Endodermal cell (in vitro differentiated cells): Measurements from ENCODE around the gene CYP2W1. TPM values are rescaled to one million over a fixed set of nuclear protein-coding genes. Genes with fewer than 3 reads are reported as not detected.

Source experiments
- DNase-seq: peaks from one replicate; pipeline ENCODE4 v3.0.0-alpha.2; 2017
- H3K27ac ChIP-seq: 2 replicates; pipeline ENCODE4 v1.5.1; 2013; ENCODE audit warnings: mild to moderate bottlenecking, low read depth, low read length, moderate library complexity
- H3K27me3 ChIP-seq: 2 replicates; pipeline ENCODE4 v1.6.1; 2013; ENCODE audit warnings: mild to moderate bottlenecking, low read length, moderate library complexity; ENCODE audit not compliant: insufficient read depth, control insufficient read depth, poor library complexity, severe bottlenecking
- H3K36me3 ChIP-seq: 2 replicates; pipeline ENCODE4 v1.7.0; 2013; ENCODE audit warnings: mild to moderate bottlenecking, low read length, moderate library complexity; ENCODE audit not compliant: control insufficient read depth, insufficient read depth
- H3K4me1 ChIP-seq: one replicate; pipeline ENCODE4 v1.7.0; 2013; ENCODE audit warnings: low read length; ENCODE audit not compliant: control insufficient read depth, insufficient read depth
- H3K4me3 ChIP-seq: 2 replicates; pipeline ENCODE4 v1.5.1; 2013; ENCODE audit warnings: mild to moderate bottlenecking, low read length, moderate library complexity
- H3K9ac ChIP-seq: 2 replicates; pipeline ENCODE4 v1.6.1; 2013; ENCODE audit warnings: mild to moderate bottlenecking, low read length, moderate library complexity; ENCODE audit not compliant: poor library complexity, severe bottlenecking; ENCODE audit errors: extremely low read depth
- H3K9me3 ChIP-seq: 2 replicates; pipeline ENCODE4 v1.6.1; 2013; ENCODE audit warnings: mild to moderate bottlenecking, low read length, moderate library complexity; ENCODE audit not compliant: control insufficient read depth
- H3K27ac Mint-ChIP-seq: 2 replicates; pipeline ENCODE4 v1.8.0; 2020; ENCODE audit warnings: mixed read lengths
- H3K27me3 Mint-ChIP-seq: 2 replicates; pipeline ENCODE4 v1.8.0; 2021; ENCODE audit warnings: mild to moderate bottlenecking, mixed read lengths; ENCODE audit not compliant: insufficient read depth
- H3K36me3 Mint-ChIP-seq: 2 replicates; pipeline ENCODE4 v1.8.0; 2020; ENCODE audit warnings: low read depth, mixed read lengths
- H3K4me1 Mint-ChIP-seq: 2 replicates; pipeline ENCODE4 v1.8.0; 2020; ENCODE audit warnings: mixed read lengths
- H3K4me3 Mint-ChIP-seq: 2 replicates; pipeline ENCODE4 v1.8.0; 2020; ENCODE audit warnings: mild to moderate bottlenecking, moderate library complexity, mixed read lengths
- H3K9me3 Mint-ChIP-seq: 2 replicates; pipeline ENCODE4 v1.8.0; 2020; ENCODE audit warnings: mild to moderate bottlenecking, mixed read lengths
- WGBS, 2 experiments: methylation state at CpG; one replicate each; pipeline versions ENCODE4 v1.1.5 to v1.1.7; 2013; ENCODE audit warnings: missing lambda C conversion rate in 2 of 2, mixed read lengths in 1 of 2; ENCODE audit not compliant: insufficient coverage in 1 of 2, insufficient read length in 1 of 2; 5-methylcytosine and 5-hydroxymethylcytosine counted together
- total RNA-seq, 2 donors: library from RNA; stranded (reverse); fragmentation: NEBNext Ultra II Directional in 1 of 2; extraction: Animal tissue kit (Norgen Biotek cat#: 25700) in 1 of 2; gene quantifications; 2 replicates in 1 of 2; 3 replicates in 1 of 2; pipeline ENCODE4 v1.2.1, GENCODE V29; 2021
- TF ChIP-seq, protein P1 (sequence below): fragments of 200-600 bp; sonication (generic); conservative IDR thresholded peaks from 2 replicates; pipeline ENCODE4 v1.5.0; 2021; ENCODE audit warnings: antibody characterized with exemption, mild to moderate bottlenecking

CYP2W1 gene
- total RNA-seq, 2 donors from 2014 or later: not detected

DNA sequence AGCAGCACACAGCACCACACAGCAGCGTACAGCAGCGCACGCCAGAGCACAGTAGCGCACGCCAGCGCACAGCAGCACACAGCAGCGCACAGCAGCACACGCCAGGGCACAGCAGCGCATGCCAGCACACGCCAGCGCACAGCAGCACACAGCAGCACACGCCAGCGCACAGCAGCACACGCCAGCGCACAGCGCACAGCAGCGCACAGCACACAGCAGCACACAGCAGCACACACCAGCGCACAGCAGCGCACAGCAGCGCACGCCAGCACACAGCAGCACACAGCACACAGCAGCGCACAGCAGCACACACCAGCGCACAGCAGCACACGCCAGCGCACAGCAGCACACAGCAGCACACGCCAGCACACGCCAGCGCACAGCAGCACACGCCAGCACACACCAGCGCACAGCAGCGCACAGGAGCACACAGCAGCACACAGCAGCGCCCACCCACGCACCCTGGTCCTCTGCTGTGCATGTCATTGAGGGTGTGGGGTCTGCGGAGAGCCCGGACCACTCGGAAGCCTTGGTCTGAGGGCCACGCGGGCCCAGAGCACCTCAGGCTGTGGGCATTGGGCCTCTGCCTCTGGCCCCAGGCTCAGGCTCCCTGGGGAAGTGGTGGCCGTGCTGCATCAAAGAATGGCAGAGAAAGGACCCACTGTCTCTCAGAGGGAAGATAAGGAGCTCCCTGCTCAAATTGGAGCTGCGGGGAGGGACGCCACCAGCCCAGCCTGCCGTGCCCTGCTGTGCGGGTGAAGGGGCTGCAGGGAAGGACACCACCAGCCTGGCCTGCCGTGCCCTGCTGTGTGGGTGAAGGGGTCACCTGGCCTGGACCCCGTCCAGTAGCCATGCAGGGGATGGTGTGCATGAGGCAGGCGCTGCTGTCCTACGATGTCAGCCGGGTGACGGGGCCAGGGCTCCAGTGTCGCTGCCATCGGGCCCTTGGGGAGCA lies 33.9 kb downstream of the CYP2W1 start:
- Mint-ChIP-seq H3K27me3 (no peaks in the 10 kb centered on the region), H3K27ac (no peak overlapping the region), H3K4me1 (no peaks in the 10 kb centered on the region), H3K4me3 (no peak overlapping the region), H3K9me3 (no peaks in the 10 kb centered on the region), H3K36me3 (peaks cover 11% of the 10 kb centered on the region)
- Histone ChIP-seq H3K27ac (no peak overlapping the region), H3K27me3 (no peaks in the 10 kb centered on the region), H3K9me3 (no peaks in the 10 kb centered on the region), H3K36me3 (peaks cover 6% of the 10 kb centered on the region), H3K4me1 (no peaks in the 10 kb centered on the region), H3K9ac (no peak overlapping the region), H3K4me3 (no peak overlapping the region)
- DNase-seq: no peak
- WGBS, 2 experiments: 95 to 96% methylated on average over 28 to 51 of the region's 51 CpGs
- TF ChIP-seq, protein P1, sequence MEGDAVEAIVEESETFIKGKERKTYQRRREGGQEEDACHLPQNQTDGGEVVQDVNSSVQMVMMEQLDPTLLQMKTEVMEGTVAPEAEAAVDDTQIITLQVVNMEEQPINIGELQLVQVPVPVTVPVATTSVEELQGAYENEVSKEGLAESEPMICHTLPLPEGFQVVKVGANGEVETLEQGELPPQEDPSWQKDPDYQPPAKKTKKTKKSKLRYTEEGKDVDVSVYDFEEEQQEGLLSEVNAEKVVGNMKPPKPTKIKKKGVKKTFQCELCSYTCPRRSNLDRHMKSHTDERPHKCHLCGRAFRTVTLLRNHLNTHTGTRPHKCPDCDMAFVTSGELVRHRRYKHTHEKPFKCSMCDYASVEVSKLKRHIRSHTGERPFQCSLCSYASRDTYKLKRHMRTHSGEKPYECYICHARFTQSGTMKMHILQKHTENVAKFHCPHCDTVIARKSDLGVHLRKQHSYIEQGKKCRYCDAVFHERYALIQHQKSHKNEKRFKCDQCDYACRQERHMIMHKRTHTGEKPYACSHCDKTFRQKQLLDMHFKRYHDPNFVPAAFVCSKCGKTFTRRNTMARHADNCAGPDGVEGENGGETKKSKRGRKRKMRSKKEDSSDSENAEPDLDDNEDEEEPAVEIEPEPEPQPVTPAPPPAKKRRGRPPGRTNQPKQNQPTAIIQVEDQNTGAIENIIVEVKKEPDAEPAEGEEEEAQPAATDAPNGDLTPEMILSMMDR: no peak

DNA sequence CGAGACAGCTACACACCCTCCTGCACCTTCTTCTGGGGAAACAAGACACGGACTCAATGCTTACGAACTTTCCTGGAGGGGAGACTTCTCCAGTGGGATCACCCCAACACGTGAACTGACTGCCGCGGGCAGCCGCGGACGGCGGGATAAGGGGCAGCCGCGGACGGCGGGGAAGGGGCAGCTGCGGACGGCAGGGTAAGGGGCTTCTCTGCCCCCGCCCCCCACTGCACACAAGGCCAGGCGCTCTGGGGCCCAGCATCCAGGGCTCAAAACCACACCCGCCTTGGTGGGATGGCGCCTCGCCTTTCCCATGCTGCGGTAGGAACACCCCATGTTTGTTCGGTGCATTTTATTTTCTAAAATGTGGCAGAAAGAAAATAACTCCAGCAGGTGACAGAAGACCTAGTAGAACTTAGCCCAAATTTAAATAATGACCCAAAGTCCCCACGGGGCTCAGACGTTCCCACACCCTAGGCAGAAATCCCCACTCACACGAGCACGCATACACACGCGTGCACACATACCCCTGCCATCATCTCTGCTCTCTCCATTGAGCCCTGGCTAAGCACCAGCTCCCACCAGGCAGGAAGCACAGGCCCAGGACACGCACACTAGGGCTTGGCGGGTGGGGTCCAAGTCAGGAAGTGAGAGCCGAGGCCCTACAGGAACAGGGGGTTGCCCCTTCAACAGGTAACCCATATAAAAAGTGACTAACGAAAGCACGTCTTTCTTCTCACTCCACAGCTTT lies 34.8 kb downstream of the CYP2W1 start:
- H3K27ac ChIP-seq: no peak overlapping the region
- no peak for DNase-seq
- H3K9me3 Mint-ChIP-seq: no peaks in the 10 kb centered on the region
- no peaks in the 10 kb centered on the region for H3K27me3 Mint-ChIP-seq
- H3K4me3 Mint-ChIP-seq: no peak overlapping the region
- no peaks in the 10 kb centered on the region for H3K4me1 Mint-ChIP-seq
- TF ChIP-seq, protein P1: no peak
- H3K4me1 ChIP-seq: no peaks in the 10 kb centered on the region
- peaks cover 6% of the 10 kb centered on the region for H3K36me3 ChIP-seq
- H3K27ac Mint-ChIP-seq: peak overlapping the region; percentile 24
- H3K27me3 ChIP-seq: no peaks in the 10 kb centered on the region
- H3K36me3 Mint-ChIP-seq: peaks cover 17% of the 10 kb centered on the region
- H3K9ac ChIP-seq: no peak overlapping the region
- no peaks in the 10 kb centered on the region for H3K9me3 ChIP-seq
- whole genome bisulfite sequencing, 2 experiments: 93 to 96% methylated on average over 30 to 34 of the region's 34 CpGs
- no peak overlapping the region for H3K4me3 ChIP-seq

DNA sequence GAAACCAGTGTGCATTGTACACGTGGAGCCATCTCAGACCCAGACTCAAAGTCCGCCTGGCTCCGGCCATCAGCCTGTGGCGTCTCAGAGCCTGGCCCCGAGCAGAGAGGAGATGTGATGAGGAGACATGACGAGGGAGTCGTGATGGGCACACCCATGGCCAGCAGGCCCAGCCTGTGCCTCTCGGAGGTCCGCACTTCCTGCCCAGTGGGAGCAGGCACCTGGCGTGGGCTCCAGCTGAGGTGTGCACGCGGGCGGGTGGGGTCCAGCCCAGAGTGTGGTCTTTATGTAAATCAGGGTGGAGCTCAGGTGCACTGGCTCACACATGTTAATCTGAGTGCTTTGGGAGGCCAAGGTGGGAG lies 35.3 kb downstream of the CYP2W1 start:
- Mint-ChIP-seq H3K36me3 (peaks cover 17% of the 10 kb centered on the region), H3K9me3 (no peaks in the 10 kb centered on the region), H3K27me3 (no peaks in the 10 kb centered on the region), H3K4me3 (no peak overlapping the region), H3K27ac (peak overlapping the region; percentile 24), H3K4me1 (no peaks in the 10 kb centered on the region)
- Histone ChIP-seq H3K9me3 (no peaks in the 10 kb centered on the region), H3K27ac (no peak overlapping the region), H3K4me3 (no peak overlapping the region), H3K27me3 (no peaks in the 10 kb centered on the region), H3K4me1 (no peaks in the 10 kb centered on the region), H3K36me3 (peaks cover 10% of the 10 kb centered on the region), H3K9ac (no peak overlapping the region)
- 92 to 98% methylated on average over 10 to 13 of the region's 13 CpGs for WGBS, 2 experiments
- TF ChIP-seq, protein P1: no peak
- DNase-seq: no peak
